Tibial nerve (tissue), 4 donors: Measurements from ENCODE around the gene TBC1D13.

ENCODE experiments used
- CTCF ChIP-seq, 5 experiments: fragments of 200-600 bp in 3 of 5; fragments of 450-650 bp in 2 of 5; sonication (generic) in 3 of 5; IDR thresholded peaks; one replicate each; pipeline ENCODE4 v1.5.1; 2016 to 2019; ENCODE audit warnings: antibody characterized with exemption in 5 of 5, mild to moderate bottlenecking in 3 of 5, moderate library complexity in 2 of 5
- EP300 ChIP-seq, 2 donors: sonication (generic); formaldehyde crosslinking; IDR thresholded peaks; one replicate each; pipeline ENCODE4 v1.6.1; 2017; ENCODE audit warnings: antibody characterized with exemption in 2 of 2, mild to moderate bottlenecking in 1 of 2
- POLR2A ChIP-seq, 2 donors: fragments of 450-650 bp; IDR thresholded peaks; one replicate each; pipeline ENCODE4 v1.6.1; 2017; ENCODE audit warnings: antibody characterized with exemption in 2 of 2, mild to moderate bottlenecking in 2 of 2, moderate library complexity in 2 of 2

- TF ChIP-seq CTCF (IDR thresholded peaks at IDR 0.05), result no peak
- TF ChIP-seq POLR2A (IDR thresholded peaks at IDR 0.05), result no peak
- no peak for TF ChIP-seq EP300 (IDR thresholded peaks at IDR 0.05)
Measured at GRCh38 chr9:128787659-128788058, 606 bp downstream of the TBC1D13 start.
